ELR (cell line): ENCODE results near the gene TUBA3D.
A peak's percentile ranks its signal among the peaks of the same experiment; 100 is the strongest.
"Not testable (repeated sequence)": the region's sequence is repeated elsewhere in the genome, so short reads cannot be mapped to it uniquely, and the experiment has no call there.

Experiments
- DNase-seq: peaks from one replicate; pipeline ENCODE4 v3.0.0-alpha.2; 2015; ENCODE audit warnings: low read depth

TUBA3D gene

DNA sequence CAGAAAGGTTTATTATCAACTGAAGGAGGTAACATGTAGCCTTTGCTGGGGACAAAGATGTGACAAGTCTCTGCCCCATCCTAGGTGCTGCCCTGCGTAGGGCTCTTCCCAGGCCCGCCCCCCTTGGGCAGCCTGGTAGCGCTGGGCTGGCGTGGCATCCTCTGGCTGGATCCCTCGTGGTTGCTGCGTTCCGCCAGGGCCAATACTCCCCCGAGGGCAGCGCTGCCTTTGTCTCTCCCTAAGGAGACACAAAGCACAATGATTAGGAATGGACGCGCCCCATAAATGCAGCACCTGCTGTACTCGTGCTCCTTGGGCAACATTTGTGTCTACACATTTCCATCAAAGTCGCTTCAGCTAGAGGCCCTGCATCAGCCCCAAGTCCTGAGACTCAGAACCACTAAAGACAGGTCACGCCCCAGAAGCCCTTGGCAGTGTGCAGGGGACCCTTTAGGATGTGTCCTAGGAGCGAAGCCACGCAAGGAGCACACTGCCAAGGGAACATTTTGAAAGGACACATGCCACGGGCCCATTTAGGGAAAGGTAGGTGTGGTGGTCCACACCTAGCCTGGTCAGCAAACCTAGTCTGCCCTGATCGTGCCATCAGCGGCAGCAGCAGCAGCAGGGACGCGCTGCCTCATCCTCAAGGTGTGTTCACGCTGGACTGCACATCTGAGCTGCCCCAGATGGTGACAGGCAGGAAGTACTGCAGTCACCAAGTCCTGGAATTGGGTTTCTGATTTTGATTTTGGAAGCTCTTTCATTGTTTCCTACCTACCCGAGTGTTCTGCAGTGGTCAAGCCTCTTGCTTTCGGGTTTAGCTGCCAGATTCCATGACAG, 8.3 kb downstream of the TUBA3D start:
- DNase-seq, result not testable (repeated sequence)

DNA sequence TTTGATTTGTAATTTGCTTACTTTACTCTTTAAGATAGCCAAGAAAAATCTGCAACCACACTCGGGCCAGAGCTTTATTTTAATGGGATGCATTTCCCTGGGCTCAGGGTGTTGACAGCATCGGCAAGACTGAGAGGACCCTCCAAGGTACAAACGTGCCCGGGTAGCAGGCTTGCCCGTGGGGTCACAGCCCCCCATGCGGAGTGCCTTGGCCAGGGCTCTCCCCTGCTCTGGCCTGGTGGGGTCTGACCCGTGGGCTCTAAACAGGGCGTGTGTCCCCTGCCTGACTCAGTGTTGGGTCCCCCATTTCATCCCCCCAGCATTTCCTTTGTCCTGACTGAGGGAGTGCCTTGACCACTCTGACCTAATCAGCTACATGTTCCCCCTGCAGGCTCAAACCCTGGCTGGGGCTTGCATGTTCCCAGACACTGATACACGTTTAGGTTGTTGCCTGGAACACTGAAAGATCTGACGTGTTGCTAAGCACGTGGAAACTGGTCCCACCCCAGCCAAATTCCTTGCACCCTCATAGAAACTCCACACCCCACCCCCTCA, 9.1 kb downstream of the TUBA3D start:
- not testable (repeated sequence) for DNase-seq

DNA sequence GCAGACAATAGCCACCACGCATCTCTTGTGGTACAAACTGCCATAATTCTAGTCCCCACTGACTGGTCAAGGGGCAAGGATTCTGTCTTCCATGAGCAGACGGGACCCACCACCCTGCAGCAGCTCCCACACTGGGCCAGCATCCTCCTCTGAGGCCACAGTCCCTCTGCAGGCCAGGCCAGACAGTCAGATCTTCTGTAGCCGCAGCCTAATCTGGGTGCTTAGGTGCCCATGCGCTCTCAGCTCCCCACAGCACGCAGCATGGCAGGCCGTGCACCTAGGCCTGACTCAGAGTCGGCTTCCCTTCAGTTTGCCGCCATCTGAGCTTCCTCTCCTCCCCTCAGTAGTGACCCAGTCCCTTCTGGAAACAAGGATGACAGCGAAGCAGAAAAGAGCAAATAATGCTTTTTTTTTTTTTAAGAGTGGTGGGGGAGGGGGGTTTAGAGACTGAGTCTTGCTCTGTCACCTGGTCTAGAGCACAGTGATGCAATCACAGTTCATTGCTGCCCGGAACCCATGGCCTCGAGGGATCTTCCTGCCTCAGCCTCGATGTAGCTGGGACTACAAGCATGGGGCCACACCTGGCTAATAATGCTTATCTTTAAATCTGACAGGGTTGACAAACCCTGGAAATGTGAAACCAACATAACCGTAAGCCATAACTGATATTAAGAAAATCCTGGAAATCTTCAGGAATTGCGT, 10.4 kb downstream of the TUBA3D start:
- not testable (repeated sequence) for DNase-seq

DNA sequence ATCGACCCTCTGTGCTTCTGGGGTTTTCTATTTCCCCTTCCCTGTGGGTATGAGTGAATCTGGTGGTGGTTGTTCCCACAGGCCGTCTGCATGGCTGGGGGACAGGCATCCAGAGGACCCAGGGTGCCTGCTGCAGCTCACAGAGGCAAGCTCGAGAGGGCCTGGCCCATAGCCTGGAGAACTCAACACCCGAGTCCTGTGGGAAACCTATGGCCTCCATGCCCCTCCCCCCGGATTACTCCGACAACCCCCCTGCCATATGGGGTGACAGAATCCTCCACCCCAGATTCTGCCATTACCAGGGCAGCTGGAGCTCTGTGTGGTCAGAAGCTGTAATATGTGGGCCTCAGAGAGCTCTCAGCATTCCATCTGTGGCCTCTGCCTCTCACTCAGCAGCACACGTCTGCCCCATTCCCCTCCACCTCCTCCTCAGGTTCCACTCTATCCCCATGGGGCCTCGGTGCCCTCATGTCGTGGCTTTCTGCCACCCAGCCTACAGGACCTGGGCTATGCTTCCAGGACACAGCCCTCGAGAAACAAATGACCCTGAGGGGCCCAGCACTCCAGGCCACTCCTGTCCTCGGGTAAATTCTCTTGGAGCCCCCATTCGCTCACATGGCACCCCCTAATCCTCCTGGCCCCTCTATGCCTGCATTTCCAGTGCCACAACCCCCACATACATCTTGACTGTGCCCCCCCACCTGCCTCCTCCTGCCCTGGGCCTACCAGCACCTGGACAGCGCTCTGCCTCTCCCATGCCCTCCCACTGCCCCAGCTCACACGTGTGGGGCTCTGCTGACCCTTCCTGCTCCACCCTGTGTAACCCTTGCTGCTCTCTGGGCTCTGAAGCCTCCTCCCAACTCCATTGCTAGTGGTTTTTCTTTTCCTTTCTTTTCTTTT, 12.6 kb downstream of the TUBA3D start:
- DNase-seq, result no peak

DNA sequence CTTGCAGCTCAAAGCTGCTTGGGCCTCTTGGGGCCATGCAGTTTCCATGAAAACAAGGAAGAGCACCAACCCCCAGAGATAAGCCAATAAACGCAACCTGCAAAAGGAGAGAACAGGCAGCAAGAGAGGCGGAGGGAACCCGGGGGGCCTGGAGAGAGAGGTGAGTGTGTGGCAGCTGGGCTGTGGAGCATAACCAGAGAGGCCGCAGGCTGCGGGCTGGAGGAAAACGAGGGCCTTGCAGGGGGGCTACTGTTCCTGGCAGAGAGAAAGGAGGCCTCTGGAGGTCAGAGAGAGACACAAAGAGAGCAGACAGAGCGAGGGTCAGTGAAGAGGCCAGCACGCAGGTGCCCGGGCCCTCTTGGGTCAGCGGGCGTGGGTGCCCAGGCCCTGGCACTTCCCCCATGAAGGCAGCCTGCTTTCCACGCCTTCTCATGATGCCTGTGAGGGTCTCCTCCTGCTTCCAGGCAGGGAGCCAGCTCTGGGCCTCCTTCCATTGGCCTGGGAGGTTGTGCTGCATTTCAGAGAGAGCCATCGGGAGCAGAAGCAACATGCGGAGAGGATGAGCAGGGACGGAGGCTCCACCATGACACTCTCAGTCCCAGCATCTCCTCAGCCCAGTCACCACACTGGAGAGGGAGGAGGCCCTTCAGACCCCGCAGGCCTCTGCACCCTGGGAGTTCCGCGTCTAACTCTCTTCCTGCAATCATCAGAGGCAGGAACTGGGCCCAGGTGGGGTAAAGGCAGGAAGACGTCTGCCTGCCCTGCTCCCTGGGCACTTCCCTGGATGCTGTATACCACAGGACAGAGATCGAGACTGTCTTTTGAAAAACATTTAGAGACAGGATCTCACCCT, 14.9 kb downstream of the TUBA3D start:
- peak; percentile 22 for DNase-seq

DNA sequence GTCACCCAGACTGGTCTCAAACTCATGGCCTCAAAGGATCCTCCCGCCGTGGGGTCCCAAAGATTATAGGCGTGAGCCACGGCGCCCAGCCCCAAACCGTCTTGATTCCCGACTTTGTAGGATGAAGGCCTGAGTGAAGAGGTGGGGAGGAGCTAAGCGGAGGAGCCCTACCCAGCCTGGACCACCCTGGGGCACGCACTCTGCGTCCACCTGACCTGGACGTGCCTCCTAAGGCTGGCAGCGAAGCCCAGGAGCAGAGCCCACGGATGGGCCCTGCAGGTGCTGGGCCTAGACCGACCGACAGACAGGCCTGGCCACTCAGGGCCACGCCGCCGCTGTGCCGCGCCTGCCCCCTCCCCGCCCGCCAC, 15.5 kb downstream of the TUBA3D start:
- DNase-seq, result peak; percentile 15

DNA sequence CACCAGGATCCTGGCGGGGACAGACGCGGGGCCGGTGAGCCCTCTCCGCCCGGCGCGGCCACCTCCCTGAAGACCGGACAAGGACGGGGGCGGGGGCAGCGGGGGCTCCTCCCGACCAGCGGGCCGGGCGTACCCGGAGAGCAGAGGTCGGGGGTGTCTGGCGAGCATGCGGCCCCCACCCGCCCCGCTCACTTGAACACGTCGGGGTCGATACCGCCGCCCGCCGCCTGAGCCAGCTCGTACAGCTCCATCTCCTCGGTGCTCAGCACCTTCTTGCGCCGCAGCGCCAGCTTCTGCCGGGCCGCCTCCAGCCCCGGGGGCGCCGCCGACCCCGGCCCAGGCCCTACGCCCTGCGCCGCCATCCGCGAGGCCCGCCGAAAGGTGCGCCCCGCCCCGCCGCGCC, 16.1 kb downstream of the TUBA3D start, which contains the start of gene MZT2A:
MZT2A (minus strand) TSS at position 383 of the 403 bp plus-strand sequence; CDS start at position 362, 21 bp downstream.
- DNase-seq, result not testable (repeated sequence)

DNA sequence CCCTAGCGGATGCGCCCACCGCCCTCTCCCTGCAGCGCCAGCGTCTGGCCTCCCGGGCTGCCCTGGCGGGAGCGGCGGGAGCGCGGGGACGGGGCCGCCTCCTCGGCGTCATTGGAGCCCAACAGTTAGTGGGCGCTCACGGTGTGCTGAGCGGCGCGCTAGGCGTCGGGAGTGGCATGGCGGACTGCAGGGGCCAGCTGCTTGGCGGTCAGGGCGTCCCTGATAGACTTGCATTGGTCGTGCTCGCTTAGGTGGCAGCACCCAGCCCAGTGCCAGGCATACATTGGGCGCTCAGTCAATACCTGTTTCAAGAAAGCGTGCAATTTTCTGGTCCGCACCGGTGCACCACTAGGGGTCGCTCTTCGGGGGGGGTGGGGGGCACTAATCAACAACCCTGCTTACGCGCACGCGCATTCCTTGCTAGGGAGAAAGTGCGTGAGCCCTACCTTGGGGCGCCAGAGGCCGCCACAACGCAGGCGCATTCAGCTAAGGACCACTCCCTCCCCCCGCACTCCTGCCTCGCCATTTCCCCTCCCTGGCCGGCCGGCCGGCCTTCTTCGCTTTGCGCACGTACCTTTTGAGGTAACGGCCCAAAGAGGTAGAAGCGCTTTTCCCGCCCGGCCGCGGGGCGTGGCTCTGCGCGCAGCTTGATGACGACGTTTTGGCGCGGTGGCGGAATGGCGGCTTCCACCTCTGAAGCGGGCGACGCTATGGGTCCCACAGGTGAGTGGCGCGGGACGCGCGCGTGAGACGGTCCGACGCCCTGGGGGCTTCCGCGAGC, 16.7 kb downstream of the TUBA3D start:
- peak; percentile 95 for DNase-seq

DNA sequence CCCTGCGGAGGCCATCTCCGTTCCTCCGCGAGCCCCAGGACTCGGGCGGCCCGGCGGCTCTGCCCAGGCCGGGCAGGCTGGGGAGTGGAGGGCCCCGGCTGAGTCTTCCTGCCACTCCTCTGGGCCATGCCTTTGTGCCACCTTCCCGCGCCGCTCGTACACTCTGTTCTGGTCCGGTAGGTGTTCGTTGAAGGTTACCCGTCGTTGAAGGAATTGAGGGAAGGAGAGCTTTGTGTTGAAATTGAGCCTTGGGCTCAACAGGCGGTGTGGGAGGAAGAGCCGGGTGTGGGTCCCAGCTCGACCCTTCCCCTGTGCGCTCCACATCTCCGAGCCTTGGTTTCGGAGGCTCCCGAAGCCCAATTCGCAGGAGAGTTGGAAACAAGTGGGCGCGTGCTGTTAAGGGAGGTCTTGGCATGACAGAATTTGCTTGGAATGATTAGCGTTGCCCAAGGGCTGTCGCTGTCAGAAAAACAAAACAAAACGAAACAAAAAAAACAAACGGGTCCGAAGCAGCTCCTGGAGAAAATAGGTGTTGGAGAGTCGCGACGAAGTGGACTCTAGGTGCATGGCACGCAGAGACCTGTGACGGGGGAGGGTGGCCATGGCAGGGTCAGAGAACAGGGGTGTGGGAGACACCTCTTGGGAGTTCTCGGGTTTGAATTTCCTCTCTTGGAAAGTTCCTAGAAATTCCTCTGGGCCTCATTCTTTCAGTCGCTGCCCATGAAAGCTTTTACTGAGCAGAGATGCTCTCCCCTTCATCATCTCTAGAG, 17.5 kb downstream of the TUBA3D start:
- peak; percentile 19 for DNase-seq

DNA sequence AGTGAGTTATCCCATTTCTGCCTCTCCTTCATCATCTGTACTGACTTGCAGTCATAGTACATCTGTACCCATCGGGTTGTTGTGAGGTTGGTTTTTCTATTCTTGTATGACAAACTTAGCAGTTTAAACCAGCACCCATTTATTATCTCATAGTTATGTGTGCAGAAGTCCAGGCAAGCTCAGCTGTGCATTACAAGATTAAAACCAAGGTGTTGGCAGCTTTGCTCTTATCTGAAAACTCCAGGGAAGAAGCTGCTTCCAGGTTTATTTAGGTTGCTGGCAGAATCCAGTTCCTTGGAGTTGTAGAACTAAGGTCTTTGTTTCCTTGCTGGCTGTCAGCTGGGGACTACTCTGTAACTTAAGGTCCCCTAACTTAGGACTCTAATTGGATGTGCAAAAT, 19.6 kb downstream of the TUBA3D start:
- not testable (repeated sequence) for DNase-seq

DNA sequence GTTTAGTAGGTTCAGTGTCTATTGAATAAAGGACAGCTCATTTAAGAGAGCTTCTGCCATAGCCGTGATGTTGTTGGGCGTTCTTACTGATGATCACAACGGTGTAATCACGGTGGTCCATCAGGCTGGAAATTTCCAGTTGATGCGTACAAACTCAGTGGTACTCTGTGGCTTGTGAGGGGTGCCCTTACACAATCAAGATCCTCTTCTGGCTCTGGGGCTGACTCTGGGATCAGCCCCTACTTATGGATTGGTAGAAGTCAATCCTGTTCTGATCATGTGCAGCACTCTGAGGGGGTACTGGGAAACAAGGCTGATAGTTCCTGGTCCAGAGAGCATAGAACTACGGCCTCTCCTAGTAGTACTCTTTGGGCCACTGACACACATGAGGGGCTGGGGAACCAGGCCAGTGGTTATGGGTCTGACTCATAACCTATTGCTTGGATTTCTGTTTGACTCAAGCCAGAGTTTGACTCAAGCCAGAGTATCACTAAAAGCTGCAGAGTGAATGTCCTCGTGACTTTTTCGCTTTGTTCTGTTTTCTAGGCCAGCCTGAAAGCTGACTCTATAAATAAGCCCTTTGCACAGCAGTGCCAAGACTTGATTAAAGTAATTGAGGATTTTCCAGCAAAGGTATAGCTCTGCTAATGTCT, 22.5 kb downstream of the TUBA3D start:
- DNase-seq, result peak; percentile 75

DNA sequence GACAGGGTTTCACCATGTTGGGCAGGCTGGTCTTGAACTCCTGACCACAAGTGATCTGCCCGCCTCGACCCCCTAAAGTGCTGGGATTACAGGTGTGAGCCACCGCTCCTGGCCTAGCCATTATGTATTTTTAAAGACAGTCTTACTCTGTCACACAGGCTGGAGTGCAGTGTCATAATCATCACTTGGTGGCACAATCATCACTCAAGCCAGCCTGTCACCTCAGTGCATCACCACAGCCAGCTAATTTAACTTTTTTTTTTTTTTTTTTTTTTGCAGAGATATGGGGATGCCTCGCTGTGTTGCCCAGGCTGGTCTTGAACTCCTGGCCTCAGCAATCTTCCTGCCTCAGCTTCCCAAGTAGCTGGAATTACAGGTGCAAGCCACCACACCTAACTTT, 27.7 kb downstream of the TUBA3D start:
- DNase-seq, result not testable (repeated sequence)

DNA sequence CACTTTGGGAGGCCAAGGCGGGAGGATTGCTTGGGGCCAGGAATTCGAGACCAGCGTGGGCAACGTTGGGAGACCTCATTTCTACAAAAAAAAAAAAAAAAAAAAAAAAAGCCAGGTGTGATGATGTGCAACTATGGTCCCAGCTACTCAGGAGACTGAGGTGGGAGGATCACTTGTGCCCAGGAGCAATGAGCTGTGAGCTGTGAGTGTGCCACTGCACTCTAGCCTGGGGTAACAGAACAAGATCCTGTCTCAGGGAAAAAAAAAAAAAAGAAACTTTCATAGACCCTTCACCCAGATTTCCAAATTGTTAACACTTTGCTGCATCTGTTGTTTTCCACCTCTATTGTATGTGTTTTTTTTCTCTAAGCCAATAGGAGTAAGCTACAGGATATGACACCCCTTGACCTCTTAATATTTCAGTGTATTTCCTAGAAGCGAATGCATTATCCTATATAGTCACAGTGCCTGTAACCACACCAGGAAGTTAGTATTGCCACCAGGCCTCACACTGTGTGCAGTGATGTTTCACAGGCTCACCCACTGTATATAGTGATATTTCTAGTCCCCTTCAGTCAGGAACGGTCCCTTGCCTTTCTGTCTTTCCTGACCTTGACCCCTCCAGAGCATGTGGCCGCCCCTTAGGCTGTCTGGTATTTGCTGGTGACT, 28.3 kb downstream of the TUBA3D start:
- not testable (repeated sequence) for DNase-seq

DNA sequence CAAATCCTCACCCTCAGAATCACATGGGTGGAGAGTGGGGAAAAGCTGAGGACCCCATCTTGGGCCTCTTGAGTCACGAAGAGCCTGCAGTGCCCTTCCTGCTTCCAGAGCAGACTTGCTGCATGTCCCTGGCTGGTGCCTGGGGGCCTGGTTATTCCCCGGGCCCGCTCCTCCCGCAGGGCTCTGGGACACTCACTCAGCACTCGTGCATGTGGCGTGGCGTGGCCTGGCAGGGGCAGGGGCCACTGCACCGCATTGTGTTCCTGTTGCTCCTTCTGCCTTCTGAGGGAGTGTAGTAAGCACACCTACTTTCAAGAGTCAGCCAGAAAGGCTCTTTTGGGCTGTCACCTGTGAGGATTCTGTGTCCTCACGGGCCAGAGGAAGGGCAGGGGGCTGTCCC, 33.7 kb downstream of the TUBA3D start:
- DNase-seq, result no peak

DNA sequence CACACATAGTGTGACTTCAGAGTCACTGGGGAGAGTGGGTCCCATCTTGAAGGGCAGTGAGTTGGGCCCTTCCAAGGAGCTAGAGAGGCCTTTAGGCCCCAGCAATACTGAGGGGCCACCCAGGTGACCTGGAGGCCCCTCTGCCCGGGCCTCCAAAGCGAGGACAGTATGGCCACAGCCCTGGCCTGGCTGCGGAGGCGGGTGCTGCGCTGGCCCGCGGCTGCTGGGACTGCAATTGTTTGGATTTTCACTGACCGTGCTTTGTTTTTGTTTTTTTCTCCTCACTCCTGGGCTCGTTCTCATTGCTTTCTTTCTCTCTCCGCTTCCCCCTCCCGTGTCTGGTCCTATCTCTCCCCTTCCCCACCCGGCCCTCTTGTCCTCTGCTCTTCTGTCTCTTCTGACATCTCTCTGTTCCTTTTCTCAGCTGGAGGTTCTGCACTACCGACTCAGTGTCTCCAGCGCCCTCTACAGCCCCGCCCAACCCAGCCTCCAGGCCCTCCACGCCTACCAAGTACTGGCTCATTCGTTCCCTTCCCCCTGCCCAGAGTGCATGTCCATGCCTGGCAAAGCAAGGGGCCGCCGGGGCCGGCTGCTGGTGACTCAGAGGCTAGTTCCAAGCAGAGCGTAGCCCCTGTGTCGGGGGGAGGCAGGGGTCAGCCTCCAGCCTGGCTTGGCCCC, 35.5 kb downstream of the TUBA3D start:
- DNase-seq, result not testable (repeated sequence)

DNA sequence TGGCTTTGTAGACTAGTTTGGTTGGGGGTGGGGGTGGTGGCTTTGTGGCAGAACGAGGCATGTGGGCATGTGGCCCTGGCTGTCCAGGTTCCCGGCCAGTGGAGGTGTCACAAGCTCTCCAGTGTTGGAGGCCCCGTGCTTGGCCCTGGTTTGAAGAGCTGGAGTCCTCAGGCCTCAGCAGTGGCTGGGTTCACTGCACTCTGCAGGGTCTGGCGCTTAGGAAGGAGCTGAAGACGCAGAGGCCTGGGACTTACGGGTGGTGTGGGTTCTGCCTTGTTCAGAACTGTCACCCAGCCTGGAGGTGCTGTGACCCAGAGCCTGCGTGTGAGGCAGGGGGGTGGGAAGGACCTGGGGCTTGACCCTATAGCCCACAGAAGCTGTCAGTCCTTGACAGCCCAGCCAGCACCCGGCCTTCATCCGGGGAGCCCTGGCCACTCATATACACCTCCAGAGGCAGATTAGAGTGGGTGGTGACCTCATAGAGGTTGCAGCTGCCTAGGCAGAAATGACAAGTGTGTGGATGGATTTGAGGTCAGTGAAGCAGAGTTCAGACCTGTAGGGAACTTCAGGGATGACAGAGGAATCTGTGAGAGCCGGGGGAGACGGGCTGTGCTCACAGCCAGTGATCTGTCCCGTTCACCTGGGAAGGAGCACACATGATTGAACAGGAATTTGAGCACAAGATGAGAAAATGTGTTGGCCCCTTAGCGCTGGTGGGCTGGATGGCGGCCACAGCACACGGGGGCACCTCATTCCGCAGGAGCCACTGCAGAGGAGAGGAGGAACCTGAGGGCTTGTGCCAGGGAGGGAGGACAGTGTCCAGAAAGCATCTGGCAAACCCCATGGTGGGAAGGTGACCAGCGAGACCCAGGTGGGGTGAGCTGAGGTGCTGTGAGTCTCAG, 36.3 kb downstream of the TUBA3D start:
- DNase-seq, result not testable (repeated sequence)
